Transverse colon (tissue), 4 donors: ENCODE measurements around the gene RETREG1.

Experiments used
- CTCF ChIP-seq, 5 experiments: fragments of 200-600 bp in 3 of 5; fragments of 450-650 bp in 2 of 5; sonication (generic) in 3 of 5; IDR thresholded peaks; 1 replicate in 2 of 5; 2 replicates in 3 of 5; pipeline ENCODE4 v1.5.1; 2016 to 2017; ENCODE audit warnings: antibody characterized with exemption in 5 of 5, inconsistent platforms in 3 of 5, mild to moderate bottlenecking in 2 of 5, moderate library complexity in 1 of 5
- EP300 ChIP-seq: sonication (generic); formaldehyde crosslinking; IDR thresholded peaks from one replicate; pipeline ENCODE4 v1.6.1; 2017; ENCODE audit warnings: antibody characterized with exemption, low read depth
- POLR2A ChIP-seq: fragments of 450-650 bp; IDR thresholded peaks from one replicate; pipeline ENCODE4 v1.6.1; 2016; ENCODE audit warnings: antibody characterized with exemption, mild to moderate bottlenecking, moderate library complexity
- POLR2AphosphoS5 ChIP-seq, 3 donors: sonication (generic); formaldehyde crosslinking; IDR thresholded peaks; one replicate each; pipeline ENCODE4 v1.6.1; 2016; ENCODE audit warnings: antibody characterized with exemption in 3 of 3

GRCh38 chr5:16482891-16483290, 133.9 kb downstream of the RETREG1 start:
- no peak for TF ChIP-seq CTCF (IDR thresholded peaks at IDR 0.05)
- TF ChIP-seq POLR2AphosphoS5 (IDR thresholded peaks at IDR 0.05) = no peak
- no peak for TF ChIP-seq POLR2A
- TF ChIP-seq EP300 = no peak
